Measurements from ENCODE around the gene UTS2R. TPM values are rescaled to one million over a fixed set of nuclear protein-coding genes. Genes with fewer than 3 reads are reported as not detected.

UTS2R gene
- total RNA-seq, 1 experiment from 2014 or later = 0.46 TPM

- no peak for TF ChIP-seq ARID4B (CRISPR knock-in tag; IDR thresholded peaks at IDR 0.05; ENCODE audit: borderline replicate concordance)
- TF ChIP-seq ZSCAN18 (CRISPR knock-in tag; IDR thresholded peaks at IDR 0.05) = no peak
- TF ChIP-seq GRHL2 (CRISPR knock-in tag; IDR thresholded peaks at IDR 0.05; ENCODE audit: insufficient replicate concordance, severe bottlenecking) = no peak
- TF ChIP-seq ZNF425 (CRISPR knock-in tag; conservative IDR thresholded peaks at IDR 0.05) = no peak
- no peak for TF ChIP-seq ERG (CRISPR knock-in tag; IDR thresholded peaks at IDR 0.05)
- TF ChIP-seq ZNF416 (CRISPR knock-in tag; IDR thresholded peaks at IDR 0.05) = no peak
- no peak for TF ChIP-seq CREB1 (CRISPR knock-in tag; IDR thresholded peaks at IDR 0.05)
- TF ChIP-seq CBFB (CRISPR knock-in tag; IDR thresholded peaks at IDR 0.05; ENCODE audit: low read depth) = no peak
Measured at GRCh38 chr17:82324566-82325285, 46.8 kb upstream of the UTS2R start (continued).

GRCh38 chr17:82325286-82326180, 46.0 kb upstream of the UTS2R start:
- H3K27me3 Mint-ChIP-seq (ENCODE audit: low read depth) = peaks cover under 1% of the 10 kb centered on the region; the same call in 1 of the 2 replicates
- CTCF ChIA-PET = interaction anchor here (0.6 to 1.9 kb wide), 6 partner anchors 25 to 120 kb away, joined by 3 to 5 read pairs (median 4); no protein-coding TSS in a partner anchor
- ATAC-seq = no peak

More at GRCh38 chr17:82325286-82326180, 46.0 kb upstream of the UTS2R start:
- TF ChIP-seq PREB (CRISPR knock-in tag; IDR thresholded peaks at IDR 0.05; ENCODE audit: borderline replicate concordance) (peak; percentile 30; the same call in 1 of the 2 replicates), CDX4 (CRISPR knock-in tag; IDR thresholded peaks at IDR 0.05; ENCODE audit: borderline replicate concordance) (no peak), GABPB1 (CRISPR knock-in tag; IDR thresholded peaks at IDR 0.05) (peak; percentile 50; the same call in 1 of the 2 replicates)
- no peak overlapping the region for H3K27ac Mint-ChIP-seq
- no peaks in the 10 kb centered on the region for H3K9me3 Mint-ChIP-seq
- no peak overlapping the region for H3K4me3 Mint-ChIP-seq
- no peak for DNase-seq (ENCODE audit: low spot score)
- POLR2A ChIA-PET = no interaction called here
- no peaks in the 10 kb centered on the region for H3K36me3 Mint-ChIP-seq
- peaks cover 7% of the 10 kb centered on the region for H3K4me1 Mint-ChIP-seq

All from WTC11 (cell line).